Endothelial cell of umbilical vein (primary cell): ENCODE data around the gene POU6F1. TPM values are rescaled to one million over a fixed set of nuclear protein-coding genes. Genes with fewer than 3 reads are reported as not detected.

ENCODE experiments used
- BruUV-seq: library from RNA; stranded (reverse); fragments of 400-500 nt; replicated peaks from 2 replicates; lab custom pipeline; 2021; lab: Mats Ljungman, UMichigan
- CTCF ChIA-PET: fragments of 300-600, 350-600 bp; sonication (Branson Sonifier 250); formaldehyde crosslinking; loops from one replicate; lab custom pipeline; 2021; ENCODE audit warnings: antibody characterized with exemption, inconsistent platforms; lab: Charles Lee
- POLR2A ChIA-PET: fragments of 300-600, 350-600 bp; sonication (Branson Sonifier 250); formaldehyde crosslinking; loops from one replicate; lab custom pipeline; 2021; ENCODE audit warnings: antibody characterized with exemption, inconsistent platforms; lab: Charles Lee
- DNase-seq: peaks from one replicate; pipeline ENCODE4 v3.0.0-alpha.2; 2011; ENCODE audit warnings: low read depth, low spot score
- FAIRE-seq: peaks from 2 replicates; lab custom pipeline; 2011; peaks lifted over from hg19 to GRCh38; lab: Jason Lieb, UNC
- H2AFZ ChIP-seq: 2 replicates; pipeline ENCODE4 v1.6.0; 2012; ENCODE audit warnings: low read depth, low read length, control low read depth, inconsistent platforms
- H3K27ac ChIP-seq: 2 replicates; pipeline ENCODE4 v1.5.1; 2011; ENCODE audit warnings: low read depth, mild to moderate bottlenecking, control low read depth, low read length, moderate library complexity; ENCODE audit not compliant: insufficient read depth
- H3K27me3 ChIP-seq, 2 experiments: 2 replicates each; pipeline versions ENCODE4 v1.6.0 to v1.6.1; 2011; ENCODE audit warnings: low read length in 2 of 2, mixed read lengths in 1 of 2; ENCODE audit not compliant: control insufficient read depth in 2 of 2, insufficient read depth in 2 of 2
- H3K36me3 ChIP-seq, 2 experiments: 2 replicates in 1 of 2; 3 replicates in 1 of 2; pipeline ENCODE4 v1.5.1; 2011; ENCODE audit warnings: low read length in 2 of 2, mild to moderate bottlenecking in 1 of 2, moderate library complexity in 1 of 2; ENCODE audit not compliant: control insufficient read depth in 2 of 2, insufficient read depth in 2 of 2; ENCODE audit errors: extremely low read depth in 1 of 2
- H3K4me1 ChIP-seq: 3 replicates; pipeline ENCODE4 v1.5.1; 2011; ENCODE audit warnings: mild to moderate bottlenecking, low read length; ENCODE audit not compliant: control insufficient read depth, insufficient read depth; ENCODE audit errors: extremely low read depth
- H3K4me2 ChIP-seq: 2 replicates; pipeline ENCODE4 v1.6.1; 2011; ENCODE audit warnings: low read length, control low read depth, mixed read lengths; ENCODE audit not compliant: insufficient read depth
- H3K4me3 ChIP-seq, 3 experiments: fragments of 200-600 bp in 1 of 3; sonication (generic), shearing (Covaris generic) in 1 of 3; replicated peaks in 1 of 3; 2 replicates each; pipeline ENCODE4 v1.5.1; 2011 to 2016; ENCODE audit warnings: control low read depth in 3 of 3, low read length in 3 of 3, mild to moderate bottlenecking in 2 of 3, inconsistent platforms in 1 of 3, low read depth in 1 of 3, moderate library complexity in 1 of 3; ENCODE audit not compliant: insufficient read depth in 1 of 3
- H3K79me2 ChIP-seq: 2 replicates; pipeline ENCODE4 v1.6.0; 2012; ENCODE audit warnings: low read length, inconsistent platforms; ENCODE audit not compliant: control insufficient read depth, insufficient read depth
- H3K9ac ChIP-seq: replicated peaks from 2 replicates; pipeline ENCODE3; 2011; ENCODE audit warnings: low read length, control low read depth; ENCODE audit not compliant: insufficient read depth; ENCODE audit errors: extremely low read depth
- H3K9me1 ChIP-seq: replicated peaks from 3 replicates; pipeline ENCODE4 v1.6.0; 2011; ENCODE audit warnings: mild to moderate bottlenecking, low read length; ENCODE audit not compliant: control insufficient read depth, insufficient read depth; ENCODE audit errors: extremely low read depth
- H3K9me3 ChIP-seq: replicated peaks from 2 replicates; pipeline ENCODE4 v1.5.1; 2012; ENCODE audit warnings: low read length, inconsistent platforms; ENCODE audit not compliant: control insufficient read depth, insufficient read depth
- H4K20me1 ChIP-seq: replicated peaks from 2 replicates; pipeline ENCODE3; 2011; ENCODE audit warnings: mild to moderate bottlenecking, low read length; ENCODE audit not compliant: control insufficient read depth, insufficient read depth; ENCODE audit errors: extremely low read depth
- CTCF ChIP-seq, 2 donors: IDR thresholded peaks; 1 replicate in 1 of 2; 2 replicates in 1 of 2; pipeline ENCODE4 v1.5.1; 2011; ENCODE audit warnings: low read length in 2 of 2, mild to moderate bottlenecking in 2 of 2, moderate library complexity in 2 of 2, control low read depth in 1 of 2, inconsistent platforms in 1 of 2, low read depth in 1 of 2; ENCODE audit not compliant: insufficient read depth in 1 of 2; ENCODE audit errors: extremely low read depth in 1 of 2
- EZH2 ChIP-seq: IDR thresholded peaks from 2 replicates; pipeline ENCODE4 v1.6.1; 2012; ENCODE audit warnings: borderline replicate concordance, low read depth, mild to moderate bottlenecking, moderate library complexity, low read length, inconsistent platforms; ENCODE audit not compliant: severe bottlenecking
- FOS ChIP-seq: IDR thresholded peaks from 2 replicates; pipeline ENCODE4 v1.6.1; 2011; ENCODE audit warnings: mild to moderate bottlenecking, low read length, moderate library complexity, borderline replicate concordance; ENCODE audit not compliant: insufficient read depth
- GATA2 ChIP-seq: IDR thresholded peaks from 2 replicates; pipeline ENCODE4 v1.7.0; 2011; ENCODE audit warnings: low read depth, mild to moderate bottlenecking, moderate library complexity, mixed read lengths, low read length; ENCODE audit not compliant: insufficient read length, insufficient read depth
- JUN ChIP-seq: IDR thresholded peaks from 2 replicates; pipeline ENCODE4 v1.6.1; 2011; ENCODE audit warnings: borderline replicate concordance, low read depth; ENCODE audit not compliant: insufficient read length, insufficient read depth
- MAX ChIP-seq: IDR thresholded peaks from 2 replicates; pipeline ENCODE4 v1.6.1; 2011; ENCODE audit not compliant: insufficient read depth, insufficient read length
- MYC ChIP-seq: IDR thresholded peaks from one replicate; pipeline ENCODE4 v1.6.1; 2011; ENCODE audit warnings: mild to moderate bottlenecking, low read depth, low read length
- POLR2A ChIP-seq: IDR thresholded peaks from 2 replicates; pipeline ENCODE4 v1.6.1; 2012; ENCODE audit warnings: low read depth, mild to moderate bottlenecking, control low read depth, low read length
- POLR2AphosphoS5 ChIP-seq: IDR thresholded peaks from 2 replicates; pipeline ENCODE4 v1.6.1; 2012; ENCODE audit warnings: low read depth, mild to moderate bottlenecking, control low read depth, low read length, moderate library complexity; ENCODE audit not compliant: insufficient read depth
- dilution Hi-C: fragments of 300-500 bp; cut with MboI; formaldehyde crosslinking; loops from one replicate; pipeline ENCODE4 v1.15.0; 2019; ENCODE audit warnings: low sequenced_read_pairs; ENCODE audit not compliant: extremely low pct_ligation_motif_present
- intact Hi-C: fragments of 100-400 bp; cut with micrococcal nuclease; formaldehyde crosslinking; loops from one replicate; pipeline ENCODE4 v1.10.0; 2022
- polyA plus RNA-seq, 4 experiments: library from polyadenylated mRNA; depleted of rRNA in 3 of 4; stranded (reverse) in 3 of 4; unstranded in 1 of 4; fragments of >200 nt; gene quantifications; 2 replicates each; pipeline versions ENCODE4 v1.2.1 to v1.2.3, GENCODE V29; 2011 to 2012; ENCODE audit warnings: missing spikeins in 1 of 4
- total RNA-seq: library from RNA; stranded (reverse); gene quantifications from 2 replicates; pipeline ENCODE4 v1.2.3, GENCODE V29; 2021

The POU6F1 gene
- total and polyA plus RNA-seq, 2 donors (not counting 3 experiments of a cell fraction or from before 2014, with no cell fraction given): 5.4 to 14.4 TPM

- no peaks in the 10 kb centered on the region for H4K20me1 ChIP-seq
- H3K9me1 ChIP-seq: no peaks in the 10 kb centered on the region
- intact Hi-C loops: no loop called here
- FAIRE-seq (no peak), DNase-seq (no peak)
- no peak overlapping the region for H3K9ac ChIP-seq
- no peaks in the 10 kb centered on the region for H3K79me2 ChIP-seq
- no peaks in the 10 kb centered on the region for H3K9me3 ChIP-seq
- ChIA-PET CTCF (interaction anchor here (1.7 kb wide), 1 partner anchor 149 kb away, joined by 4 read pairs; no protein-coding TSS in a partner anchor), POLR2A (no interaction called here)
- H3K4me2 ChIP-seq: no peak overlapping the region
- H3K27me3 ChIP-seq: no peaks in the 10 kb centered on the region
- no peaks in the 10 kb centered on the region for H3K4me1 ChIP-seq
- H3K4me3 ChIP-seq: no peak overlapping the region
- TF ChIP-seq POLR2A (no peak), GATA2 (no peak), CTCF (IDR thresholded peaks at IDR 0.05; ENCODE audit: extremely low read depth in 1 of 2, insufficient read depth in 1 of 2, low read depth in 1 of 2, low read length in 2 of 2) (no peak), POLR2AphosphoS5 (no peak), MAX (no peak), MYC (no peak), FOS (no peak), JUN (no peak), EZH2 (no peak)
- H2AFZ ChIP-seq: no peak overlapping the region
- no peaks in the 10 kb centered on the region for H3K36me3 ChIP-seq
- dilution Hi-C loops: no loop called here
- no peak overlapping the region for H3K27ac ChIP-seq
- no TSS peak for BruUV-seq
Measured at GRCh38 chr12:51192284-51192671, 25.6 kb downstream of the POU6F1 start.
